GM18907 (cell line): ENCODE data around the gene CASKIN2.
"Not testable (repeated sequence)": the region's sequence is repeated elsewhere in the genome, so short reads cannot be mapped to it uniquely, and the experiment has no call there.

Experiments
- ATAC-seq: cut with Tn5 transposase; IDR thresholded peaks from one replicate; pipeline ENCODE4 v1.9.1; 2021; ENCODE audit warnings: mild to moderate bottlenecking, moderate library complexity; ENCODE audit not compliant: unreplicated experiment

Gene CASKIN2

DNA sequence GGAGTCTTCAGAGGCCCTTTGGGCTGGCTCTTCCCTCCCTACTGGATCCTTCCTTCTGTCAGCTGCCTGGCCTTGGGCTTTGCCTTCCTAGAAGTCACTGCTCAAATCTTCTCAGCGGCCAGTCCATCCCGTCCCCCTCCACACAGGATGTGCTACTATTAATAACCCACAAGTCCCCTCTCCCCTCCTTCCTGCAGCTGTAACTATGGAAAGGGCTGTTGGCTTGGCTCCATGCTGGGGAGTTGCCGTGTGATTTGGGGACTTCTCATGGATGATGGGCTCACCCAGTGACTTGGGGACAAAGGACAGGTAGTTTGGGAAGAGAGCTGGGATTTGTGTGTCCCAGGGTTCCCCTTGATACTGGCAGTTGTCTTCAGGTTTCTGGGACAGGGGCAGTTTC is 39.5 kb downstream of the CASKIN2 start:
- no peak for ATAC-seq

GRCh38 chr17:75475144-75475835 is 40.0 kb downstream of the CASKIN2 start:
- ATAC-seq = no peak

DNA sequence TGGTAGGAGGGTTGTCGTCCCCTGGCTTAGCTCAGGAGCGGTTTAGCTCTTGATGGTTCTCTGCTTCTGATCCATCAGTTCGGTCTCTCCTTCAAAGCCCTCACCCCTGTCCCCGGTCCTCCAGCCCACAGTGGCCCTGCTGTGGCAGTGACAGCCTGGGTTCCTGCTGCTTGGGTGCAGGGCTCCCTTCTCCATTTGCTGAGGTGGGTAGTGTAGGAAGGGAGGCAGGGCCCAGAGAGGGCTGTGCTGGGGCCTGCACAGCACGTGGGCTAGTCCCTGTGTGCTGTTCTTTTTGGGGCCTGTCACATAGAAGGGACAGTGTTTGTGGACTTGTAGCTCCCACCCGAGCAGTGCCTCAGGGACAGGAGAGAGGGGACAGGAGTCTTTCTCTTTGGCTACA is 40.6 kb downstream of the CASKIN2 start:
- ATAC-seq = no peak

DNA sequence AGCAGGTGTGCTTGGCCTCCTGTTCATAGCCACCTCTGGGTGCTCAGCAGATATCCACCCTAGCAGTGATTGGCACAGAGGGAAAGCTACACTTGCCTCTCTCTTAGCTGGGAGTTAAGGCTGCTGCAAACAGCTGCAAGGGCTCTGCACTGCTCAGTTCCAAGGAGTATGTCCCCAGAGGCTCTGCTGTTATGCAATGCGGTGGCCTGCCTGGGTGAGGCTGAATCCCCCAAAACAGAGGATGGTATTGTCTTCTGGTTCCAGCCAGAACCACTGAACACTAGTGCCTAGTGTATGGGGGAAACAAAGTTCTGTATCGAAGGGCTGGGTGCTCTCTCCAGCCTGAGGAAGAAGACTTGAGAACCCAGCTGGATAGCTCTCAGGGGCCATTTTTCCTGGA is 42.1 kb downstream of the CASKIN2 start:
- ATAC-seq = no peak

DNA sequence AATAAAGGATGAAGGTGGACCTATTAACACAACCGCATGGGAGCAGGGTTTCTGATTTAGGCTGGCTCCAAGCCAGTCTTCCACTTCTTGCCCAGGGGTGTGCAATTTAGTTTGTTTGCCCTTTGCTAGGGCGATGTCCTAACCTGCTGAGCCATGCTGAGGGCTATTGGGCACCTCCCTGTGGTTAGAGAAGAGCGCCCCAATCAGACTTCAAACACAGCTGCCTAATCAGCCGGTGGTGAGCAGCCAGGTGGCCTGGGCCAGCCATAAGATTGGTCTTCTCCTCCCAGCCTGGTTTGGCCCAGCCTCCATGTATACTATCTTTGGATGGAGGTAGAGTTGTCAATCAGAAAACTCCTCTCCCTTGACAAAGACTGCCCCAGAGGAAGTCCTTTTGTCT is 43.2 kb downstream of the CASKIN2 start:
- no peak for ATAC-seq

DNA sequence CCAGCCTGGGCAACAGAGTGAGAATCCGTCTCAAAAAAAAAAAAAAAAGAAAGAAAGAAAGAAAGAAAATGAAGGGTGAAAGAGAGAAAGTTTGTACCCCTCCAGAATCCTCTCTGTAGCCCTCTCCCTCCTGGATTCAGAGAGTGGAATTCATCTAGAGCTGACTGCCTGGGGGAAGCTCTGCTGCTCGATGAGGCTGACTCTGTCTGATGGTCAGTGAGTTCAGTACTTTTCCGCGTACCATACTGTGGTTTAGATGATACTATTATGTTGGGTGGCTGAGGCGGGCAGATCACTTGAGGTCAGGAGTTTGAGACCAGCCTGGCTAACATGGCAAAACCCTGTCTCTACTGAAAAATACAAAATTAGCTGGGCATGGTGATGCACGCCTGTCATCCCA is 44.1 kb downstream of the CASKIN2 start:
- no peak for ATAC-seq

DNA sequence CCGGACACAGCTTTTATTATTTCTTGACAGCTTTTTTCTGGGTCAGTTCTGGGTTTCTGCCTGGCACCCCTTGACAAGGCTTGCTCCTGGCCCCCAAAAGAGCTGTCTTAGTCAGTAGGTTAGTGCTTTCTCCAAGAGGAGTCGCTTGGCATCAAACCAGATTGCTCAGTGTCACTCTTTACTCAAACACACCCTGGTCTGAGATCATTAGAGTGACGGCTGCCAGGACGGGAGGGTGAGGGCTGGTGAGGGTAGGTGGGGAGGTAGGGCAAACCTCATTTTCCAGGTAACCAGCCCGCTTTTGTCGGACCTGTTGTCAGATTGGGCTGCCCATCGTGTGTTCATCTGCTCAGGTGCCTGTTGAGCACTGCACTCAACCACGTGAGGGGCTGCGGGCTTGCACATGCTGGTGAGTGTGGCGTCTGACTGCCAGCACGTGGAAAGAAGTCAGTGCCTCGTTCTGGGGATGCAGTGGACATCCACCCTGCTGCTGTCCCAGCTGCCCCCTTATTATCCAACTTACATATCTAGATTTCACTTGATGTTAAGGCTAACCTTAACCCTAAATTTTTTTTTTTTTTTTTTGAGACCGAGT is 46.5 kb downstream of the CASKIN2 start:
- no peak for ATAC-seq

DNA sequence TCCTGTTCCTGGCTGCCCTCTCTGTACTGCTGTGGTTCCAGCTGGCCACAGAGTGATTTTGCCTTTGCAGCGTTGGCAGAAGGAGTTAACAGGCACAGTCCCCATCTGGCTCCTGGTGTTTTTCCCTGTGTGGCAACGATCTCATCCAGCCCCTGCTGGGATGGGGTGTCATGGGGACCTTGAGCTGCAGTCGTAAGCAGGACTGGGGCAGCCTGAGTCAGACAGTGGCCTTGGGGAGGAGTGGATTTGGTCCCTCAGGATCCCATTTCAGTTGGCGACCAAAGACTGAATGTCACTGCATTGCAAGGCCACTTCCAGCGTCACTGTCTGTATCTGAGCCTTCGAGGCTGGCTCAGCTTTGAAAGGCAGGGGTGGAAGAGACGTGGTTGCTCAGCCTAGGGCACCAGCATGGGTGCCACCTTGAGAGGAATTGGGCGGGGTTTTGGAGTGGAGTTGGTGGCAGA is 47.0 kb downstream of the CASKIN2 start:
- no peak for ATAC-seq

- ATAC-seq = no peak
Measured at GRCh38 chr17:75465039-75465438, 50.3 kb downstream of the CASKIN2 start.

- no peak for ATAC-seq
Measured at GRCh38 chr17:75463603-75464002, 51.7 kb downstream of the CASKIN2 start.

GRCh38 chr17:75460295-75460694 is 55.0 kb downstream of the CASKIN2 start:
- ATAC-seq = no peak

GRCh38 chr17:75459590-75460267 is 55.6 kb downstream of the CASKIN2 start:
- ATAC-seq = peak; percentile 41

DNA sequence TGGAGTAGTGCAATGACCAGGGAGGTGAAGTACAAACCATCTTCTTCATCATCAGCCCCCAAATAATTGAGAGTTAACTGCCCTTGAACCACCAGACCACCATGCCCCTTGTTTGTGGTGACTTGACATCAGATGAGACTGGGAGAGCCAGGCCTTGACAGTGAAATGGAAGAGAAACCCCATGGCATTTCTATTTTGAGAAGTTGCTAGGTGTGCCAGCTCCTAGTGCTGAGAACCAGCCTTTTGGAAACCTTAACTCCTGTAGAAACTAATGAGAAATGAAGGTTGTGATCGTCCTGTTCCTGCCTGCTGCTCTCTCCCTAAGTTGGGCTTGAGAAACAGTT is 56.1 kb downstream of the CASKIN2 start:
- no peak for ATAC-seq

GRCh38 chr17:75457047-75457654 is 58.2 kb downstream of the CASKIN2 start:
- ATAC-seq = no peak

GRCh38 chr17:75456417-75457046 is 58.8 kb downstream of the CASKIN2 start, which contains the start of gene TMEM94:
TSS of gene TMEM94 (plus strand) at chr17:75456635. CDS start at chr17:75471906, 15,271 bp downstream.
- peak; percentile 86 for ATAC-seq

DNA sequence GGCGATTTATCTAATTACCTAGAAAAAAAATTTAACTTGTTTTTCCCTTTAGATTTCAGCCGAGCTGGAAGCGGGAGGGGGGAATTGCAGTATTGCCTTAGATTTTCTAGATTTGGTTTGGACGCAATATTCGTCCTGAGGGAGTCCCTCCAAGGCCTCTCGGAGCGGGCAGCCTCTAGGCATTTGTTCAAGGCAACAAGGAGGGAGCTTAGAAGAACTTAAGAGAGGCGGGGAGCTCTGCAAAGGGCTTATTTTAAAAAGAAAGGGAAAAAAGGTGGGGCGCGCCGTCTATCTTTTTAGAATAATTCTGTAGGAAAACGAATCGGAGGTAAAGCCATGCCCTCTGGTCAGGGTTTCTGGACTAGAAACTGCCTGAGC is 59.3 kb downstream of the CASKIN2 start:
- peak; percentile 5 for ATAC-seq

DNA sequence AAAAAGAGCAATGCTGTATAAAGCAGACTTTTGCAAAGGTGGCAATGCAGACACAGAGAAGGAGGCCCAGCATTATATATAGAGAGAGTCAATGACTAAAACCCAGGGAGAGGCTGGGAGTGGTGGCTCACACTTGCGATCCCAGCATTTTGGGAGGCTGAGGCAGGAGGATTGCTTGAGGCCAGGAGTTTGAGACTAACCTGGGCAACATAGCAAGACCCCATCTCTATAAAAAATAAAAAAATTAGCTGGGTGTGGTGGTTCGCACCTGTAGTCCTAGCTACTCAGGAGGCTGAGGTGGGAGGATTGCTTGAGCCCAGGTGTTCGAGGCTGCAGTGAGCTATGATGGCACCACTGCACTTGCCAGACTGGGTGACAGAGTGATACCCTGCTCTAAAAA is 60.7 kb downstream of the CASKIN2 start:
- ATAC-seq = not testable (repeated sequence)

DNA sequence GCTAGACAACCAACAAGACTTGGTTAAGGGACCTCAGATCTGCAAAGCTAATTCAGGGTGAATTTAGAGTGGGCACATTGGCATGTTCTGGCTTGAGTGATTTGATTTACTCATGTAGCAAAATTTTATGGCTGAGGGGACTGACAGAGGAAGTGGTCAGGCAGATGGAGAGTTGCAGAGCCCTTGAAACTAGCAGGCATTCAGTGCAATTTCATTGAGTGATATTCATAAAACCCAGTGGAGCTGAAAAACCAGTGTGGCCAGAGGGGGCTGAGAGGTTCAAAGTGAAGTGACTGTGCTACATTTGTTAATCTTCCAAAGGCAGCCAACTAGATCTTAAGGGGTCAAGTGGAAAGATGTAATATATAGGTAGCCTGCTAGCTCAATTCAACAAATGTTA is 61.1 kb downstream of the CASKIN2 start:
- ATAC-seq = no peak

- ATAC-seq = no peak
Measured at GRCh38 chr17:75450270-75450669, 65.1 kb downstream of the CASKIN2 start.
